ENCODE data around the gene C3orf22.

C3orf22 gene

GRCh38 chr3:126551839-126552687 is 6.7 kb downstream of the C3orf22 start:
- TF ChIP-seq CTCF (IDR thresholded peaks at IDR 0.05; ENCODE audit: low read depth, low read length): no peak
- no peak overlapping the region for H3K4me3 ChIP-seq (ENCODE audit: low read depth, low read length)

GRCh38 chr3:126551121-126551838 is 7.5 kb downstream of the C3orf22 start:
- no peak for TF ChIP-seq CTCF (IDR thresholded peaks at IDR 0.05; ENCODE audit: low read depth, low read length)
- H3K4me3 ChIP-seq (ENCODE audit: low read depth, low read length): no peak overlapping the region

- no peak overlapping the region for H3K4me3 ChIP-seq (ENCODE audit: low read depth, low read length)
- TF ChIP-seq CTCF (IDR thresholded peaks at IDR 0.05; ENCODE audit: low read depth, low read length): no peak
These were observed 8.2 kb downstream of the C3orf22 start for GRCh38 chr3:126550488-126551051.

- TF ChIP-seq CTCF (IDR thresholded peaks at IDR 0.05; ENCODE audit: low read depth, low read length): no peak
- no peak overlapping the region for H3K4me3 ChIP-seq (ENCODE audit: low read depth, low read length)
These were observed 8.8 kb downstream of the C3orf22 start for GRCh38 chr3:126549861-126550487.

- H3K4me3 ChIP-seq (ENCODE audit: low read depth, low read length): no peak overlapping the region
- no peak for TF ChIP-seq CTCF (IDR thresholded peaks at IDR 0.05; ENCODE audit: low read depth, low read length)
These were observed 9.9 kb downstream of the C3orf22 start for GRCh38 chr3:126548556-126549466.

- H3K4me3 ChIP-seq (ENCODE audit: low read depth, low read length): no peak overlapping the region
- TF ChIP-seq CTCF (IDR thresholded peaks at IDR 0.05; ENCODE audit: low read depth, low read length): no peak
These were observed 11.0 kb downstream of the C3orf22 start for GRCh38 chr3:126547721-126548120.
